Umbilical cord (tissue), 2 donors: ENCODE data around the gene STIMATE. TPM values are rescaled to one million over a fixed set of nuclear protein-coding genes. Genes with fewer than 3 reads are reported as not detected.

Source experiments
- DNase-seq: peaks from one replicate; pipeline ENCODE4 v3.0.0-alpha.2; 2015; ENCODE audit warnings: low spot score
- total RNA-seq: library from RNA; depleted of rRNA; stranded (reverse); fragments of >200 nt; gene quantifications from one replicate; pipeline ENCODE4 v1.2.3, GENCODE V29; 2014; ENCODE audit warnings: low replicate concordance; ENCODE audit not compliant: insufficient read depth

STIMATE gene
- total RNA-seq, 1 donor from 2014 or later, result 7.2 TPM

- no peak for DNase-seq
These were observed 26.9 kb downstream of the STIMATE start for GRCh38 chr3:52870471-52870870.

DNA sequence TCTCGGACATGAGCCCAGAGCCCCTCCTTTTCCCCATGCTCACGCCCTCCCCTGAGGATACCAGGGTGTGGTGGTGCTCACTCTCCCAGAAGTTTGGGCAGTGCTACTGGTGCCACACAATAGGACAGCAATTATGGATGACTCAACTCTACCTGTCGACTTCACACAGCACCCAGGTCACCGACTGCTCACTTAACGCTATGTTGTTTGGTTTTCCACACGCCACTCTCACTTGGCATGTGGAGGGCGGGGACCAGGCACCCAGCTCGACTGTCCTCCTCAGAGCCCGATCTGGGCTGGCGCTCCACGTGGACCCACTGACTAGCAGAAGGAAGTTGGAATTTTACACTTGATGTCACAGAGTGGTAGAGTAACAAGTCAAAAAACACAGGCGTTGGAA lies 30.9 kb downstream of the STIMATE start:
- DNase-seq, result no peak

- DNase-seq, result no peak
These were observed 31.4 kb downstream of the STIMATE start for GRCh38 chr3:52865994-52866393.

DNA sequence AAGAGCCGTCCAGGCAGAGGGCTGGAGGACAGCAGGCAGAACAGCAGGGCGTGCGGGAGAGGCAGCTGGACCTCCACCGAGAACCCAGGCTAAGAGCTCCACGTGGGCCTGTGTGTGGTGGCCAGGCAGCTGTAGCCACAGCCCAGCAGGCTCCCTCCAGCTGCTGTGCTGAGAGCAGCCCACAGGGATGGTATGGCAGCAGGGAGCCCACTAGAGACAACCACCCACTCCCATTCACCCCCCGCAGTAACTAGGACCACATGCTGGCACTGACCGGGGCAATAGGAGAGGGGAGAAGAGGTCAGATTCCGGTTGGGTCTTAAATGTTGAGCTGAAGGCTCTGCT lies 37.0 kb downstream of the STIMATE start:
- no peak for DNase-seq

GRCh38 chr3:52859686-52860423 lies 37.5 kb downstream of the STIMATE start:
- no peak for DNase-seq

- no peak for DNase-seq
These were observed 39.5 kb downstream of the STIMATE start for GRCh38 chr3:52857864-52858263.

DNA sequence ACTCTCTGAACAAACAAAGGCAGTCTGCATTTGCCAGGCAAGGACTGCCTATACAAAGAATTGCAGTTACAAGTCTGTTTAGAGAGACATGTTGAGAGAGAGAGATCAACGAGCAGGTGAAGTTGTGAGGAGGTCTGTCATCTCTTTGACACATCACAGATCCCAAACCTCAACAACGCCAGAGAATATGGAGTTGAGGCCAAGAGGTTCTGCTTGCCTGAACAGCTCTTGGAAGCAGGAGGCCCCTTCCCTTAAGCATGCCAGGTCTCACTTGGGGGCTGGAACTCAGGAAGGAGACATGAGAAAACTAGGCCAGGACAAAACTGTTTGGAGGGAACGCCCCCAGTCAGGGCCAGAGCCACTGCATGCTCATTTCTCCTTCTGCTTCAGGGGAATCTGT lies 40.2 kb downstream of the STIMATE start:
- peak; percentile 10 for DNase-seq

- no peak for DNase-seq
These were observed 40.7 kb downstream of the STIMATE start for GRCh38 chr3:52856666-52857065.

DNA sequence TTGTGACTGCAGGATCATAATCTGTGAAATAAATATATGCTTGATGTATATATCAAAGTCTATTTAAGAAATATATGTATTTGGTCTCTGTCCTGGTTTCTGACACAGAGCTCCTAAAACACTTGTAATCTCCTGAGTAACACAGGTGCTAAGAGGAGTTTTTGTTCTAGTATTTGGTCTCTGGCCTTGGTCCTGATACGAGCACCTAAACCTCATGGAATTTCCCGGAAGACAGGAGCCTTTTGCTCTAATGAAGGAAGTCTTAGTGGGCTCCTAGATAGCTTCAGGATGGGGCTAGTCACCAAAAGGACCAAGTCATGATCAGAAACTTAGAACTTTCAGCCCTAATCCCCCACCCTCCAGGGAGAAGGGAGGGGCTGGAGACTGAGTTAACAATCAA lies 43.3 kb downstream of the STIMATE start:
- DNase-seq, result no peak

DNA sequence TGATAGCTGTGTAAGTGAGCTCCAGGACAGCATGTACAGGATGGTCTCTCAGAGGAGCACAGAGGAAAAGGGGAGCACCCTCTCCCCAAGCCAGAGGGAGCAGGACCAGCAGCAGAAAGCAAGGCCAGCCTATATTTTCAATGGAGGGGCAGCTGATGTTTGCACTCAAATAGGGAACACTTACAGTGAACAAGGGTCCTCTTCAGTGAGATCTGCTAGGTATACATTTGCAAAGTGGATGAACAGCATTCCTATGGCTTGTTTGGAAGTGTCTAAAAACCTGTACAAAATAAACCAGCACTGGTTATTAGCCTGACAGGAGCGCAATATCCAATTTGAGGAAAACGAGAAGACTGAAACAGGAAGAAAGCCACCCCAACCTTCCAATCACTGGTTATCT lies 44.9 kb downstream of the STIMATE start:
- DNase-seq, result no peak

DNA sequence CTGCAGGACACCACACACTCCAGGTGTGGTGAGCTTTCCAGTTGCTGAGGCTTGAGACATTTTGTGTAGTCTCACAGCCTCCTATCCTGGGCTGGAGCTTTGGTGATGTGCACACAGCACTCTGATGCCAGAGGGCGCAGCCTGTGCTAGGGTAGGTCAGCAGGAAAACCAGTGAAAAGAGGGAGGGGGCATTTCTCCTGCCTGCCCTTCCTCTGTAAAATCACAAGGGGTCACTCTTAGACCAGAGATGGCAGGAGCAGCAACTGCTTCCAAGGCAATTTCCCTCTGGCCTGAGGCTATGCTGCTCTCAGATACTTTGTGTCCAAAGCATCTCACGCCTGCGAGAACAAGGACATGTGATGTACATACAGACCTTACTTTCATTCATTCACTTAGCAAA lies 46.0 kb downstream of the STIMATE start:
- DNase-seq, result peak; percentile 34

GRCh38 chr3:52849656-52850055 lies 47.7 kb downstream of the STIMATE start:
- no peak for DNase-seq

GRCh38 chr3:52848617-52849016 lies 48.7 kb downstream of the STIMATE start:
- peak; percentile 18 for DNase-seq

DNA sequence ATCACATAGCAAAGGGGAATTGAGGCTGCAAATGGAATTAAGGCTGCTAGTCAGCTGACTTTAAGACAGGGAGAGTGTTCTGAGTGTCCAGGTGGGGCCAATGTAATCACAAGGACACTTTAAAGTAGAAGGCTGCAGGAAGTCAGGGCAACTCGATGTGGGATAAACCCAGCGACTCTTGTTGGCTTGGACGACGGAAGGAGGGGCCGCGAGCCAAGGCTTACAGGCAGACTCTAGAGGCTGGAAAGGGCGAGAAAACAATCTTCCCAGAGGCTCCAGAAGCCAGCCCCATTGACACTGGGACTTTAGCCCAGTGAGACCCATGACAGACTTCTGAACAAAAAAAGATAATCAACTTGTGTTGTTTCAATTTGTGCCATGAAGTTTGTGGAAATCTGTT lies 49.6 kb downstream of the STIMATE start:
- DNase-seq, result no peak

DNA sequence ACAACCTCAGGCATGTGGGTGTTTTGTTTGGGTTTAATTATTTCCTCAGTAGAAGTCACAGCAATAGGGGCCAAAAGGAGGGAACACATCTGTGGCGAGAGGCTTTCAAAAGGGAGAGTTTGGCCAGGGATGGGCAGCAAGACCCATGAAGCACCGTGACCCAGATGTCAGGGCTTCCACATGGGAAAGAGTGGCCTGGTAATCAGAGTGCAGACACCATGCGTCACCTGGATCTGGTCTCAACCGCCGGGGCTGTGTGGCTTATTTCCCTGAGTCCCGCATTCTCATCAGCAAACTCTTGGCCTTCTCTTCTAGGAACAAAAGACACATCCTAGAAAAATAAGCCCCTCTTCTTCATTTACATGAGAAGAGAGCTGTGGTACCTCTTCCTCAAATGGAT lies 50.1 kb downstream of the STIMATE start:
- no peak for DNase-seq

- DNase-seq, result no peak
These were observed 50.8 kb downstream of the STIMATE start for GRCh38 chr3:52846432-52846965.

DNA sequence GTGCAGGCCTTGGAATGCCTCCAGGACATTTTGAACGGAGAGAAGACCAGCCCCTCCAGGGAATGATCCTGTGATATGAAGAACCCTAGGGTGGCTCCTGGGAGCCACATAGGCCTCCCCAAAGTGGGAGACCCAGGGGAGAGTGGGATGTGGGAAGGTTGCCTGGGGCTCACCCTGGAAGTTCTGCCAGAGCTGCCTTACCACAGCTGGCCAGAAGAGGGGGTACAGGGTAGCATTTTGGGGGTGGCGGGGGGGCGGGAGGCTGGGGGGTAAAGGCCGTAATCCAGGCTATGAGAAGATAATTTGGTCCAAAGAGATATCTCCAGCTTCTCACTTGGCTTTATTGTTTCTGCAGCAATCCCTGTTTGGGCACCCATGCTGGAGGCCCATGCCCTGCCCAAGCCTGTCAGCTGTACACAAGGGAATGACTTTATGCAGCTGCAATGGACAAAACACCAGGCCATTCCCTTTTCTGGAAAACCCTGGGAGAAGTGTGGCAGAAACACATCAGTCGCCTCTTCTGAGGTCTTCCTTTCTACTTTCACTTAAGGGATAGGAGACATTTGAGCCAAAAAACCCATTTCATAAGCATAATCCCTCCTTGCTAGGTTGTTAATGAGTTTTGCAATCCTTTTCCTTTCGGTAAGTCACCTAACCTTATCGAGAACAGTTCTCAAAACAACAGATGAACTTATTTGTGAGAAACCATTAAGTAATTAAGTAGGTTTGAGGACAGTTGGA lies 51.5 kb downstream of the STIMATE start:
- DNase-seq, result no peak

- peak; percentile 53 for DNase-seq
These were observed 52.2 kb downstream of the STIMATE start for GRCh38 chr3:52845157-52845556.

DNA sequence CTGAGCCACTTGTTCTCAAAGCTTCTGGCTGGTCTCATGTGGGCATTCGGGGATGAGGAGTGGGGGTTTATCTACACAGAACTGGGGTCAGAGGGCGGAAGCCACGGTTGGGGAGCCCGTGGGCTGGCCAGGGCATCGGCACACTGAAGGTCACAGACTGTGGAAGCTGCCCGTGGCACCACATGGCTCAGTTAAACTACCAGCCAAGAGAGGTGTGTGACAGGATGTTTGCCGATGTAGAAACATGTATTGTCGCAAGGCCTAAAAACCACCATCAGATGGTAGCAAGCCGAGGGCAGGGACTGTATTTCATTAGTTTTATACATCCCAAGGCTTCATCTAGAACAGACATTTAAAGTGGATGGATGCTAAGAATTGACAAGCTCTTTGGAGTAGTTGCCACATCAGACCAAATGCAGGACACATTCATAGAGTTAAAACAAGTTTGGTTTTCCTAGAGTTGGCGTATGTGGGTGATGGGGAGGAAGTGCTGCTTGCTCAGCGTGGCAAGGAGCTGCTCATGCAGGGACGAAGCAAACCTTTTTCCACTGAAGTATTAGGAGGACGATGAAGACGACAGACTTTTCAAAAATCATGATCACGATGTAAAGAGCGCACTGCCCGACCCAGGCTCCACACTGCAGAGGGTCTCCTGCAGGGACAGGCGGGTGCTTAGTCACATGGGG lies 52.9 kb downstream of the STIMATE start:
- no peak for DNase-seq

DNA sequence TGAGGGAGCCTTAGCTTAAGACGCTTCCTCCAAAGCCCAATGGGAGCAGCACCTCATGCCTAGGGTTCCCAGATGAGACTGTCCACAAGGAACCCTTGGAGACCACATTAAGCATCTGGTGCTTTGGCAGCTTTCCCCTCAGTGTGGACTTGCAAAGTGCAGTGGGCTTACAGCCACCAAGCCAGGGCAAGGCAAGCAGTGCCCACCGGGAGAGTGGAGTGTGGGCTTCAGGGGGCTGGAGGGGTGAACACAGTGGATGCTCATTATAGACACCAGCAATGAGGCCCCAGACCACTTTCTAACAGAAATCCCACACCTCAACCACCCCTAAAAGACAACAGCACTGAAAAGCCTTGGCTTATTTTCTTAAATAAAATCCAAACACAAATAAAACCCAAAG lies 53.5 kb downstream of the STIMATE start:
- DNase-seq, result no peak

- DNase-seq, result no peak
These were observed 54.1 kb downstream of the STIMATE start for GRCh38 chr3:52843108-52843865.

GRCh38 chr3:52842424-52842823 lies 54.9 kb downstream of the STIMATE start:
- DNase-seq, result no peak
